ENCODE measurements around the gene CUEDC1. TPM values are rescaled to one million over a fixed set of nuclear protein-coding genes. Genes with fewer than 3 reads are reported as not detected.

Gene CUEDC1
- total RNA-seq, 1 donor from 2014 or later, result 38.4 TPM

DNA sequence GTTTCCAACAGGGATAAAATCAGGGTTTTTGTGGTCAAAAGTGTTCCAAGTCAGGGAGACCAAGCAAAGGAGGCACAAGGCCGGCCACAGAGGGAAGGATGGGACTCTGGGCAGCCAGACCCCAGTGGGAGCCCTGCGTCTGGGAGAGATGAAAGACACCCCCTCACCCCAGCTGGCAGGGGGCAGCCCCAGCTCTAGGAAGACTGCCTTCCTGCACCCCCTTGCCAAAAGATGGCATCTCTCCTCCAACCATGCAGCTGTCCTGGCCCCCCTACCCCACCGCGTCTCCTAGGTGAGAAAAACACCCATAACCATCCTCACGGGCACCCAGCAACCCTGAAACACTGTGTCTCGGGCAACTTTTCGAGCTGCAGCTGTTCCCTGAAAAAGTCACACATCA is 51.3 kb downstream of the CUEDC1 start:
- Mint-ChIP-seq H3K36me3 (ENCODE audit: unreplicated experiment) (no peaks in the 10 kb centered on the region), H3K27ac (ENCODE audit: unreplicated experiment) (peak overlapping the region; percentile 77), H3K27me3 (ENCODE audit: unreplicated experiment) (no peaks in the 10 kb centered on the region), H3K4me3 (ENCODE audit: unreplicated experiment) (no peak overlapping the region), H3K4me1 (ENCODE audit: unreplicated experiment) (peaks cover 44% of the 10 kb centered on the region), H3K9me3 (ENCODE audit: unreplicated experiment) (no peaks in the 10 kb centered on the region)
- DNase-seq (ENCODE audit: extremely low spot score, unreplicated experiment), result no peak
- no peak for TF ChIP-seq CTCF (IDR thresholded peaks at IDR 0.05)

DNA sequence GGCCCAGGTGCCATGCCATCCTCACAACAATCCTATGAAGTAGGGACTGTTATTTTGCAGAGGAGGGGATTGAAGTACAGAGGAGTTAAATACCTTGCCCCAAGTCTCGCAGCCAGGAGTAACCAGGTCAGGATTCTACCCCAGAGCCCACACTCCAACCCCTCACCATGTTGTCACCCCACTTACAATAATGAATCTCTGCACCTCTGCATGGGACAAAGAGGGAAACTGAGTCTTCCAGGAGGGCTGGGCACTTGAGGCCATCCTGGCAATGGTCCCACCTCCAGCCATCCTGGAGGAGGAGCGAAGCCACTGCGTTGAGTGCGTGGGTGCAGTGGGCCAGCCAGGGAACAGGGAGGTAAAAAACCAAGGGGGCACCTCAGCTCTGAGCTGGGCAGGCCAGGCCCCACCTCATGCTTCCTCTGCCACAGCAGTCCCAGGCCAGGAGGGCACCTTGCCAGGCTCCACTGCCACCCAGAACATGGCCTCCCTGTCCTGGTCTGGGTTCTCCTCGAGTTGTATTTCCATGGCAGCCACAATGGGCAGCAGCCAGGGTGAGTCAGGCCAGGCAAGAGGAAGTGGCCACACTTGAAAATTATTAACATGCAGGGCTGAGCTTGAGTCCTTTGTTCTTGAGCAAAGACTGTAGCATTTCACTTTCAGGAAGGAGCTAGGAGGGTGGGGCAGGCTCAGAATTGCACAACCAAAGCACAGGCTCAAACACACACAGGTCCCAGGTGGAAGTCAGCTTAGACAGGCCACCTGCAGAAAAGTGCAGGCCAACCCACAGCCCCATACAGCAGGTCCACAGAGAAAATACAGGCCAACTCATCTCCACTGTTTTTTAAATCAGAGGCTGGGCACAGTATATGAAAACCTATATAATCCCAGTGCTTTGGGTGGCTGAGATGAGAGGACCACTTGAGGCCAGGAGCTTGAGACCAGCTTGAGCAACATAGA is 52.1 kb downstream of the CUEDC1 start:
- Mint-ChIP-seq H3K4me1 (ENCODE audit: unreplicated experiment) (peaks cover 53% of the 10 kb centered on the region), H3K27me3 (ENCODE audit: unreplicated experiment) (no peaks in the 10 kb centered on the region), H3K36me3 (ENCODE audit: unreplicated experiment) (no peaks in the 10 kb centered on the region), H3K9me3 (ENCODE audit: unreplicated experiment) (no peaks in the 10 kb centered on the region), H3K4me3 (ENCODE audit: unreplicated experiment) (no peak overlapping the region), H3K27ac (ENCODE audit: unreplicated experiment) (peak overlapping the region; percentile 77)
- DNase-seq (ENCODE audit: extremely low spot score, unreplicated experiment), result no peak
- no peak for TF ChIP-seq CTCF (IDR thresholded peaks at IDR 0.05)

- H3K36me3 Mint-ChIP-seq (ENCODE audit: unreplicated experiment), result no peaks in the 10 kb centered on the region
- peaks cover 59% of the 10 kb centered on the region for H3K4me1 Mint-ChIP-seq (ENCODE audit: unreplicated experiment)
- no peak overlapping the region for H3K4me3 Mint-ChIP-seq (ENCODE audit: unreplicated experiment)
- no peak for TF ChIP-seq CTCF (IDR thresholded peaks at IDR 0.05)
- H3K27me3 Mint-ChIP-seq (ENCODE audit: unreplicated experiment), result no peaks in the 10 kb centered on the region
- H3K27ac Mint-ChIP-seq (ENCODE audit: unreplicated experiment), result peak overlapping the region; percentile 77
- no peak for DNase-seq (ENCODE audit: extremely low spot score, unreplicated experiment)
- H3K9me3 Mint-ChIP-seq (ENCODE audit: unreplicated experiment), result no peaks in the 10 kb centered on the region
These were observed 53.0 kb downstream of the CUEDC1 start for GRCh38 chr17:57902117-57902799.

DNA sequence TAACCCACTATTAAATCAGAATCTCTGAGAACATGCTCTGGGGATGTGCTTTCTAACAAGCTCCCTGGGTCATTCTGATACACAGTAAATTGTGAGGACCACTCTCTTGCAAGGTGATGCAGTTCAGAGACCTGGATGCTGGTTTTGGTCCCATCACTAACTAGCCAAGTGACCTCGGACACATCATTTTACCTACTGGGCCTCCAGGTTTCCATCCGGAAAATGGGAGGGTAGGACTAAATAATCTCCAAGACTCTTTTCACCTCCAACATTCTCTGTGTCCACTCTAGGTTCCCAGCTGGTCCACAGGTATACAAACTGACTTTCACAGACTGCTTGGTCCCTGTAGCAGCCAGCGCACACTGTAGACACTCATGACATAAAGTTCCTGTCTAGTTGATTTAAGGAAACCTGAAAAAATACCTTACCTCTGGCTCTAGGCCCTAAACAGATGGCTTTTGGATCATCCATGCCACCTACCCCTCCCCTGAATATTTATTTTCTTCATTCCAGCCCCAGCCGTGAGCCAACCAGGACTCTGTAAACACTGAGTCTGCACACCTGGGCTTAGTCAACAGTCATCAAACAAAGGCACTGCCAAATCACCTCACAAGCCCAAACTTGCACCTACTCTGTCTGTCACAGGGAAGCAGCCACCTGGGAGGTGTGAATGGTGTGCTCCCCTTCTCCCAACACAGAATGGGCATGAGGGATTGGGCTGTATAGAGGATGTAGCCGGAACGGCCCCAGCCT is 54.0 kb downstream of the CUEDC1 start:
- Mint-ChIP-seq H3K9me3 (ENCODE audit: unreplicated experiment) (no peaks in the 10 kb centered on the region), H3K27me3 (ENCODE audit: unreplicated experiment) (no peaks in the 10 kb centered on the region), H3K27ac (ENCODE audit: unreplicated experiment) (no peak overlapping the region), H3K4me3 (ENCODE audit: unreplicated experiment) (no peak overlapping the region), H3K4me1 (ENCODE audit: unreplicated experiment) (peaks cover 57% of the 10 kb centered on the region), H3K36me3 (ENCODE audit: unreplicated experiment) (no peaks in the 10 kb centered on the region)
- TF ChIP-seq CTCF (IDR thresholded peaks at IDR 0.05), result no peak
- DNase-seq (ENCODE audit: extremely low spot score, unreplicated experiment), result no peak
